Osteoblast (primary cell): ENCODE results near the gene ERG. TPM values are rescaled to one million over a fixed set of nuclear protein-coding genes. Genes with fewer than 3 reads are reported as not detected.

Experiments
- DNase-seq: peaks from one replicate; pipeline ENCODE4 v3.0.0; 2011; ENCODE audit warnings: low spot score, mixed read lengths; ENCODE audit not compliant: insufficient read length; ENCODE audit errors: missing footprints
- H2AFZ ChIP-seq: 2 replicates; pipeline ENCODE4 v1.6.0; 2011; ENCODE audit warnings: mild to moderate bottlenecking, low read length
- H3K27ac ChIP-seq: 2 replicates; pipeline ENCODE4 v1.5.1; 2011; ENCODE audit warnings: mild to moderate bottlenecking, low read depth, low read length, moderate library complexity
- H3K27me3 ChIP-seq: 2 replicates; pipeline ENCODE4 v1.6.0; 2012; ENCODE audit warnings: mild to moderate bottlenecking, control low read depth, inconsistent platforms, low read length, moderate library complexity; ENCODE audit not compliant: insufficient read depth
- H3K36me3 ChIP-seq: 2 replicates; pipeline ENCODE4 v1.5.1; 2011; ENCODE audit warnings: mild to moderate bottlenecking, low read length, control low read depth, moderate library complexity; ENCODE audit not compliant: insufficient read depth
- H3K4me1 ChIP-seq: 2 replicates; pipeline ENCODE4 v1.5.1; 2011; ENCODE audit warnings: mild to moderate bottlenecking, low read length, control low read depth, moderate library complexity; ENCODE audit not compliant: insufficient read depth
- H3K4me2 ChIP-seq: 2 replicates; pipeline ENCODE4 v1.6.0; 2011; ENCODE audit warnings: mild to moderate bottlenecking, low read length; ENCODE audit not compliant: insufficient read depth
- H3K4me3 ChIP-seq: fragments of 200-600 bp; sonication (generic); 3 replicates; pipeline ENCODE4 v1.5.1; 2012; ENCODE audit warnings: mild to moderate bottlenecking, low read length, inconsistent platforms; ENCODE audit not compliant: insufficient read depth
- H3K79me2 ChIP-seq: 2 replicates; pipeline ENCODE4 v1.6.0; 2012; ENCODE audit warnings: mild to moderate bottlenecking, low read length, control low read depth, inconsistent platforms; ENCODE audit not compliant: insufficient read depth
- H3K9me3 ChIP-seq: 2 replicates; pipeline ENCODE4 v1.5.1; 2011; ENCODE audit warnings: low read depth, low read length, control low read depth
- H4K20me1 ChIP-seq: 2 replicates; pipeline ENCODE4 v1.6.0; 2012; ENCODE audit warnings: mild to moderate bottlenecking, low read length, control low read depth; ENCODE audit not compliant: insufficient read depth
- small RNA-seq: library from RNA; depleted of rRNA; stranded (forward); fragments of <200 nt; gene quantifications from one replicate; pipeline ENCODE3, GENCODE V24; 2012
- total RNA-seq: library from RNA; depleted of rRNA; stranded (reverse); fragments of >200 nt; gene quantifications from 2 replicates; pipeline ENCODE4 v1.2.3, GENCODE V29; 2012
- TF ChIP-seq, protein P1 (sequence below): IDR thresholded peaks from 2 replicates; pipeline ENCODE4 v1.5.1; 2011; ENCODE audit warnings: mild to moderate bottlenecking, low read depth, low read length, moderate library complexity; ENCODE audit errors: extremely low read depth

The ERG gene
- total RNA-seq, 1 donor: 1.1 TPM

DNA sequence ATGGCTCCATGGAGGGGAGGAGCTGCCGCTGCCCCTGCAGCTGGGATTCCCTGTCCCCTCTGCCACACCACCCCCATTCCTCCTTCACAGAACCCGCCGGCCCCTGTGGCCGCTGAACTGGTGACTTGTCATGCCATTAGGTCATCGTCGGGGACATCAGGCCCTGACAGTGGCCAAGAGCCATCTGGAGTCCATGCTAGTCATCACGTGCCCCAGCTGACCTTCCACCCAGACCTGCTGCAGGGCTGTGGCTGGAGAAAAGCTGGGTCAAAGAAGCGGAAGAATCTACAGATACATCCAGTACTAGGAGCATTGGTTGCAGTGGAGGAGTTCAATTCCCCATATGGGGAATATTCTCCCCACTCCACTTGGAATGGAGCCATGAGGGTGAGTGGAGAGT is 163.4 kb downstream of the ERG start:
- no peaks in the 10 kb centered on the region for H4K20me1 ChIP-seq

DNA sequence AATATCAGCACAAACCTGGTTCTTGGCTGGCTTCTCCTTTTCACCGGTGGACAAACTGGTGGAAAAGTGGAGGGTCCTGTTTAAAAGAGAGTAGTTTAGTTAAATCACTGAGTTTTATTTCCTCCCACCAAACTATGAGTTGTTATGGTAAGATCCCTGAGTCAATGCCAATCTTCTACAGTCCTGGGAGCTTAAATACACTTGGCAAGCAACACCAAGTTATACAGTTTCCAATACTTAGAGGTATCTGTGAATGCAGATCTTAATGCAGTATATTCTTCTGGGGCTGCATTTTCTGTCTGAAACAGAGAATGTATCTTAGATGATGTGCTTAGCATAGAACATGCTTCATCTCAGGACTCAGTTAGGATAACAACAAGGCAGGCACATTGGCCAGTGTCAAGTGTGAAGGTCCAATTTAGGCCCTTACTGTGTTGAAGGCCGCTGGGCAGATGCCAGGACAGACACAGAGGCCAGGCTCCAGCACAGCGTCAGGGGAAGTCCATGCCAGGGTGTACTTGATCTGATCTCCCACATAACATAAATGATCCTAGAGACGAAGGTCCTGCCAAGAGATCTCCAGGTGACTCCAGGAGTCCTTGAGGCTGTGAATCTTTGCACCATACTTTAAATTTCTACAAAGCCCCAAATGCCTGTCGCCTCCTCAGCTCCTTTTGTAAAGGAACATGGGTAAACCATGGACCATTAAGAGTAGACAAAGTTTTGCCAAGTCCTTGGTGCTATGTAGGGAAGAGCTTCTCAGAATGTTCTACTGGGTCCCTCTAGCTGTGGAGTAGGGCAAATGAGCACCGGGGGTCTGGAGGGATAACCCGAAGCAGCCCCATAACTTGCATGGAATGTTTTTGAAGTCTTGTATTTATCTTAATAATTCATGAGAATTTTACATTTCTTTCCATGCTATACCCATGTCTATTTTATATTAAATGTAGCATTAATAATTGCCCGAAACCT is 164.7 kb downstream of the ERG start:
- Histone ChIP-seq H2AFZ (no peak overlapping the region), H3K36me3 (no peaks in the 10 kb centered on the region), H3K4me3 (no peak overlapping the region), H3K27me3 (no peaks in the 10 kb centered on the region), H3K4me2 (no peak overlapping the region), H4K20me1 (no peaks in the 10 kb centered on the region), H3K27ac (peak overlapping the region; percentile 19), H3K9me3 (no peaks in the 10 kb centered on the region), H3K4me1 (peaks cover 18% of the 10 kb centered on the region), H3K79me2 (no peaks in the 10 kb centered on the region)
- TF ChIP-seq, protein P1, sequence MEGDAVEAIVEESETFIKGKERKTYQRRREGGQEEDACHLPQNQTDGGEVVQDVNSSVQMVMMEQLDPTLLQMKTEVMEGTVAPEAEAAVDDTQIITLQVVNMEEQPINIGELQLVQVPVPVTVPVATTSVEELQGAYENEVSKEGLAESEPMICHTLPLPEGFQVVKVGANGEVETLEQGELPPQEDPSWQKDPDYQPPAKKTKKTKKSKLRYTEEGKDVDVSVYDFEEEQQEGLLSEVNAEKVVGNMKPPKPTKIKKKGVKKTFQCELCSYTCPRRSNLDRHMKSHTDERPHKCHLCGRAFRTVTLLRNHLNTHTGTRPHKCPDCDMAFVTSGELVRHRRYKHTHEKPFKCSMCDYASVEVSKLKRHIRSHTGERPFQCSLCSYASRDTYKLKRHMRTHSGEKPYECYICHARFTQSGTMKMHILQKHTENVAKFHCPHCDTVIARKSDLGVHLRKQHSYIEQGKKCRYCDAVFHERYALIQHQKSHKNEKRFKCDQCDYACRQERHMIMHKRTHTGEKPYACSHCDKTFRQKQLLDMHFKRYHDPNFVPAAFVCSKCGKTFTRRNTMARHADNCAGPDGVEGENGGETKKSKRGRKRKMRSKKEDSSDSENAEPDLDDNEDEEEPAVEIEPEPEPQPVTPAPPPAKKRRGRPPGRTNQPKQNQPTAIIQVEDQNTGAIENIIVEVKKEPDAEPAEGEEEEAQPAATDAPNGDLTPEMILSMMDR: peak; percentile 48
- DNase-seq: peak; percentile 69

More for the DNA sequence above, 163.4 kb downstream of the ERG start:
- H3K4me2 ChIP-seq: no peak overlapping the region
- no peaks in the 10 kb centered on the region for H3K79me2 ChIP-seq
- no peaks in the 10 kb centered on the region for H3K9me3 ChIP-seq
- no peaks in the 10 kb centered on the region for H3K36me3 ChIP-seq
- peaks cover 18% of the 10 kb centered on the region for H3K4me1 ChIP-seq
- peak; percentile 59 for DNase-seq
- TF ChIP-seq, protein P1: no peak
- no peak overlapping the region for H2AFZ ChIP-seq
- no peak overlapping the region for H3K27ac ChIP-seq
- H3K4me3 ChIP-seq: no peak overlapping the region
- no peaks in the 10 kb centered on the region for H3K27me3 ChIP-seq

- Histone ChIP-seq H3K36me3 (no peaks in the 10 kb centered on the region), H3K27me3 (no peaks in the 10 kb centered on the region), H4K20me1 (no peaks in the 10 kb centered on the region), H3K79me2 (no peaks in the 10 kb centered on the region), H3K9me3 (no peaks in the 10 kb centered on the region), H3K27ac (peak overlapping the region; percentile 21), H3K4me1 (peaks cover 34% of the 10 kb centered on the region), H2AFZ (no peak overlapping the region), H3K4me3 (no peak overlapping the region), H3K4me2 (no peak overlapping the region)
- DNase-seq: peak; percentile 79
- TF ChIP-seq, protein P1: no peak
These were observed 167.6 kb downstream of the ERG start for GRCh38 chr21:38330666-38331065.

Small RNAs within 50 kb of the gene (small RNA-seq; reads per million reads assigned to genes)
- gene SNRPGP13: not detected

Other genes starting within 250 kb of the ERG start
- gene KCNJ15, start 241.5 kb downstream of the ERG start, total RNA-seq: 10.0 and 10.1 TPM in 2 replicates